Measurements from ENCODE around the gene ETV3.
"Not testable (repeated sequence)": the region's sequence is repeated elsewhere in the genome, so short reads cannot be mapped to it uniquely, and the experiment has no call there.

ETV3 gene

DNA sequence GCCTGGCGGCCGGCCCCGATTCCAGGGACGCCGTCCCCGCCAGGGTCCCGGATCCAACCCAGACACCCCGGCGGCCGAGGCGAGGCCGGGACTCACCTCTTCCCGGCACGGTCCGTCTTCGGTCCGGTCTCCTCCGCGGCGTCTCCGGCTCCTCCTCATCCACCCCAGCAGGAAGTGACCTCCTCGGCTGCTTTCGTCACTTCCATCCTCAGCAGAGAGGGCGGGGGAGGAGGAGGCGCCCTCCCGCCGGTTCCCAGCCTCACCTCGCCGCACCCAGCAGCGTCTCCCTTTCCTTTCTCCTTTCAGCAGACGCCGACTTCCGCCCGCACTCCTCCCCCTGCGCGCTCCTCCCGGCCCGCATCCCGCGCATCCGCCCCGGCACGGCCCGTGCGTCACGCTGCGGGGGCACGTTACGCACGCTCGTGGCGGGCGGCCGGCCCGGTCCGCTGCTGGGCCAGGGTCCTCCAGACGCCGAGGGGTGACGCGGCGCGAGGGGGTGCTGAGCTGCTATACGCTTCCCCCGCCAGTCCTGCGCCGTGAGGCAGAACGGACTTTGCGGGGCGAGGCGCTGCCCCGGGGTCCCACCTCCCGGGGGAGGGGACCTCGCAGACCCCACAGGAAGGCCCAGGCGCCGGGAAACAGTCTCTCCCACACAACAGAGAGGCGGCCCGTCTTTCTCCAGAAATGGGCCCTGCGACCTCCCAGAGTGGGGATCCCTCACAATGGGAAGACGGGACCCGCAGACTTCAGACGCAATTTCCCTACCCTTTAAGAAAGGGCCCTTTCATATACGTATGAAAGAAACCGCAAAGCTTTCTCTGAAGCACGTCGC is at the start of gene ETV3:
Gene ETV3, minus strand, starts transcription at position 176 of the 832 bp plus-strand sequence. CDS start 2,043 bp downstream, outside the sequence.
- peak; percentile 91 for DNase-seq

DNA sequence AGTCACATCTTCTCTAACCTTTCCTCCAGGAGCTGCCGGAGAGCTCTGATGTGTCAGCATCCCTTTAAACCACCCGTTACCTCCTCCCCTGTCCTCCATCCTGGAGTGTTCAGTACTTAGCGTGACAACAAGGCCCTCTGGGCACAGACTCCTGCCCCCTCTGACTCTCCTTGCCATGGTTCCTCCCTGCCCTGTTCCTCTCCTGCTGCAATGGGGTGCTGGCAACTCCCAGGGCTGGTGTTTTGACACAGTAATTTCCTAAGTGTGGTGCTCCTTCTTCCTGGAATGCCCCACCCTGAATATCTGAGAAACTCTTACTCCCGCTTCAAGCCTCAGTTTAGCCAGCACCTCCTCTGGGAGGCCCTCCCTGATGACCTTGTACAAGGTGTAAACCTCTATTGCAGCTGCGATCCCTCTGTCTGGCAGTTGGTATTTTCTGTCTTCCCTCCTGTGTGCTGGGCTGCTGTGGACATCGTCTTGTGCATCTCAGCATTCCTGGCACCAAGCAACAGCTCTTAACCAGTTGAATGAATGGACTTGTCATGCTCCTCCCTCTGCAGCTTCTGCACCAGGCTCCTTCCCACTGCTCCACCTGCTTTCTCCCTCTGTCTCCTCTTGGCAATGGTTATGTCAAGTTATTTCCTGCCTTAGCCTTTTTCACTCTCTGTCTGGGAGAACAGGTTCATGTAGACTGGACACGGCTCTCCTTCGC is 48.2 kb upstream of the ETV3 start:
- no peak for DNase-seq

DNA sequence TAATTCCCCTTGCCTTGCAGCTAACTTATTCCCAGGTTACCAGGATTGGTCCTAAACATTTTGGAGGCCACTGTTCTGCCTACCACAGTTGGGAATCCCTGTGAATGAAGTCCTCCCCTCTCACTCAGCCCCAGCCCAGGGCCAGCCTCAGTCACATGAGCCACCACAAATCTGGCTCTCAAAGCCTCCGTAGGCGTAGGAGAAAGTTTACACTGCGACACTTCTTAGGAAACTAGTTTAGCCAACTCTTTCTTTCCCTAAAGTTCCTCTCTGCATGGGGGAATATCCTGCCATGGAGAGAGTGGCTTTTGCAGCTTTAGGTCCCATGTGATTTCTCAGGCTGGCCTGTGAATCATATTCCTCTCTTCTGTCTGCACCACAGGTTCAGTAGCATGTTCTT is 45.7 kb upstream of the ETV3 start:
- no peak for DNase-seq

DNA sequence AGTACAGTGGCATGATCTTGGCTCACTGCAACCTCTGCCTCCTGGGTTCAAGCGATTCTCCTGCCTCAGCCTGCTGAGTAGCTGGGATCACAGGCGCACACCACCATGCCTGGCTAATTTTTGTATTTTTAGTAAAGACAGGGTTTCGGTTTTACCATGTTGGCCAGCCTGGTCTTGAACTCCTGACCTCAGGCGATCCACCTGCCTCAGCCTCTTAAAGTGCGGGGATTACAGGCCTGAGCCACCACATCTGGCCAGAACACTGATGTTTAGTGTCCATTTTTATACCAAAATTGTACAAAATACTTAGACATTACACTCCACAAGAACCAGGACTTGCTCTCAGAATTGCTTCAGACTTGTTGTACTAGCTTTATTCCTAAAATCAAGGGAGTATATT is 44.2 kb upstream of the ETV3 start:
- not testable (repeated sequence) for DNase-seq

DNA sequence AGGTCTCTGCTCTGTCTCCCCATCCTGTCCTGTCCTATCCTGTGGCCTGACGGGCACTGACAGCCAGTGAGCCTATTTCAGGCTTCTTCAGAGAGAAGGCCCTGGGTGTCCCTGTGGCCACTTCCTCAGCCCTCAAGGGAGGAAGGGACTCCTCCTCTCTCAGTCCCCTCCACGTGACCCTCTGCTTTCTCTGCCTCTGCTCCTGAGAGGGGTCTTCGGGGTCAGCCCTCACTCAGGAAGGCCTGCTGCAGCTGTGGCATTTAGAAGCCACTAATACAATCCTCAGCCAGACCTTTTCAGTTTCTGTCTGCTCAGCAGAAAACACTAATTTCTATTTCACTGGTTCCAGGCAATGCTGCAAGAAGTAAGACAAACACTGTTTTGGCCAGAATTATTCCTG is 43.6 kb upstream of the ETV3 start:
- DNase-seq = no peak

DNA sequence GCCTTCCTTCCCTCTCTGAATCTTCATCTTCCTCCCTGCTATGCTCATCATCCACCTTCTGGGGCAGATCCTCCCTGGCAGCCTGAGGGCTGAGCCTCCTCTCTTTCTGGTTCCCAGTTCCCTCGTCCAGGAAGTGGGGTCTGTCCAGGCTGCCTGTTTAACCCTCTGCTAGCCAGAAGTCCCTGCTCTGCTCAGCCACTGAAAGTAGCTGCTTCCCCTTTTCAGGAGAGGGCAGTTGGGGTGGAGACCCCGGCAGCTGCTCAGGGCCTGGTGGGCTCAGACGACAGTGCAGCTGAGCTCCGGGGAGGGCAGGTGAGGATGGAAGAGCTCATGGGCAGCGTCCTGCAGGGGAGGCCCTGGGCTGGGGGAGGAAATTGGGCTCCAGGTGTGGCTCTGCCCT is 43.1 kb upstream of the ETV3 start:
- DNase-seq = no peak

DNA sequence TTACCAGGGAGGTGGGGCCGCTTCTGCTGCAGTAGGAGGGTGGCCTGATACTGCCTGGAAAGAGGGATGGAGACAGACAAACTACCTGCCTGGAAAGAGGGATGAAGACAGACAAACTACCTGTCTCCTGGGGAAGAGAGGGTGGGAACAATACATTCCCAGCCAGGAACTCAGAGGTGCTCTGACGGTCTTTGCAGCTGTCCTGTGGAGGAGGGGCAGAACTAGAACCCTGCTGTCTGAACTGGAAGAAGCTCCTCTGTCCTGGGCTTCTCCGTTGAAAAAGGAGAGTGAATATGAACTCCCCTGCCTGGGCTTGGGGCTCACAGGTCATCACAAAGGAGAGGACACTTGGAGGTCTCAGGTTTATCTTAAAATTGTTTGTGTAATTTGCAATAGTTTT is 40.3 kb upstream of the ETV3 start:
- DNase-seq = no peak

DNA sequence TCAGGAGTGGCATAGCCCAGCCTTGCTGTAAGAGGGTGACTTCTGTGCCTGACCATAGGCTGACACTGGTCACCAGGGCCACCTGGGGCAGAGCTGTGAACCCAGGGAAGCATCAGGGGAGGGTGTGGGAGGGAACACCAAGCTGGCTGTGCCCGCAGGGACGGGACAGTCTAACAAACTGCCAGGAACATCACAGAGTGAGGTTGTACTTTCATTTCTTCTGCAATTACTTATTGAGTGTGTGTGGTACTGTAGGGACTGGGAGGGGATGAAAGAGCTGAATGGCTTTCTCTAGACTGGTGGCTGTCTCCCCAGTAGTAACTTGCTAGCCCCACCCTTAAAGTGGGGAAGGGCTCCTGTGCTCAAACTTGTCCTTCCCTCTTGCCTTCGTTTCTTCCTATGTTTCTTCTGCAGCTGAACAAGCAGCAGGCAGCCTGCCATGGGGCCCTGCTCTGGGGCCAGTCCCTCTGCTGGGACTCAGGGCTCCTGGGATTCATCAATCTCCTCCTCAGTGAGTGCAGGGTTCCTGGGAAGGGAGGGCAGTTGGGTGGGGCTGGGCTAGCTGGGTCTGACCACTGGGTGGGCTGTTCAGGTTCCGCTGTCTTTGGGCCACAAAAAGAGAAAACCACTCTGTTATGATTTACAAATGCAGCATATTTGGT is 39.7 kb upstream of the ETV3 start:
- DNase-seq = no peak

DNA sequence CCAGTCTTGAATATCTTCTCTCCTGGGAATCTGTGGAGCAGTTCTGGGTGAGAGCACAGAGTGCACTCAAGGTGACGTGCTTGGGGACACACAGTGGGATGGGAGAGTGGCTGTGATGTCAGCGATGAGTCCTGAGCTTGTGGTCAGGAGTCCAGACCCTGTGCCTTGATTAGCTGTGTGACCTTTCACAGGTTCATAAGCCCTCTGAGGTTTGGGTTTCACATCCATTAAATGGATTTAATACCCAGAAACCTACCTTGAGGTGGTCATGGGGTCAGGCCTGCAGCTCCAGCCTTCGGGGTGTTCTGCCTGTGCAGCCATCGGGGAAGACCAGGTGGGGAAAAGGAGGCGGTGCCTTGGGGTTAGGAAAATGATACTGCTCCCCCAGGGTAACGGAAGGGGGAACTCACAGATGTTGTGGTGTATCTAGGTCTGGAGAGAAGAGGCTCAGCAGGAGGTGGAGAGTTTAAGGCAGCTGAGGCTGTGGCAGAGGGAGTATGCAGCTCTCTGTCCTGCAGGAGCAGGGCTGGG is 38.5 kb upstream of the ETV3 start:
- no peak for DNase-seq

DNA sequence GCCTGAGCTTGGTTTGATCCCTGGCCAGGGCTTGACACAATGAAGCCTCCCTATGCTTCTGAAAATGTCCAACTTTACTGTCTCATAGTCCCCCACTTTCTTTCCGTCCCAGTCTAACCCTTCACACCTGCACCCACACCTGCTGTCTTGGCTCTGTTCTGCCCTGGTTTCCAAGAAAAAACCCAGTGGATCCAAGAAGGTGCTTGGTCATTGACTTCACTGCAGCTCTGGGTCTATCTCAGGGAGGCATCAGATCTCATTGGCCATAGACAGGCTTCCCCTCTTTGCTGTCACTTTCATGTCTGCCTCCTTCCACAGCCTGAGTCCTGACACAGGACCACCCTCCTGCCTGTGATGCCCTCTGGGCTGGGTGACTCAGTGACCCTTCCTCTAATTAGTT is 37.8 kb upstream of the ETV3 start:
- DNase-seq = no peak

DNA sequence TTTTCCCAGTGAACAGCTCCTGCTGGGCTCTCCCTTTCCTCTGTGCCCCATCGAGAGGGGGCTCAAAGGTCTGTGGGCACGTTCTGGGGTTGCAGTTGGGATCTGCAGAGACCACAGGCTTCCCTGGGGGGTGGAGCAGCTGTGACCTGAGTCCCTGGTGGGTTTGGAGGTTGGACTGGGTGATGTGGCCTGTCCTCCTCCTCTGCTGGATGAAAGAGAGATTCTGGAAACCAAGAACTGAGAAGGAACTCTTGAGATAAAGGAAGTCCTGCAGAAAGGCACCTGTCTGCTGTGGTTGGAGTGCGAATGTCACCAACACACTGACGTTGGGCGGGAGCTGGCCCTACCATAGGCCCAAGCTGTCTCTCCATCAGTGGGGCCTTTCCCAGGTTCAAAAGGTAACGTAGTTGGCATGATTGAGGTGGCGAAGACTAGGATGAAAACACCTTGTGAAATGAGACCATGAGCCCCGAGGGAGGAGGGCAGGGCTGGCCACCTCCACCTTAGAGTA is 35.8 kb upstream of the ETV3 start:
- no peak for DNase-seq

DNA sequence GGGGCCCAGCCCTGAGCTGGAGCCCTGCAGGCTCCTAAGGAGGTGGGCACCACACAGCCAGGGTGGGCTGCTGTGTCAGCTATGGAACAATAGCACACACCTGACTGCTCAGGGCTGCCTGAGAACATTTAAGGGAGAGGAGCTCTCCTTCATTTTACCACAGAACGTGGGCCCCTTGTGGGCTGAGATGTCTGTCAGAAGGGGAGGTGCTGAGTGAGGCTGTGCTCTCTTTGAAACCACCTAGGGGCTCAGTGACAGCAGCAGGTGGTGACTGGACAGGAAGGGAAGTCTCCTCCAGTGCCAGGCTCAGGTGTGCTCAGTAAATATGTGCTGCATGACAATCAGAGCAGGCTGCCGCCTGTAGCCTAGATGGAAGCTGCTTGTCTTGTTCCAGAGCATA is 35.0 kb upstream of the ETV3 start:
- not testable (repeated sequence) for DNase-seq

DNA sequence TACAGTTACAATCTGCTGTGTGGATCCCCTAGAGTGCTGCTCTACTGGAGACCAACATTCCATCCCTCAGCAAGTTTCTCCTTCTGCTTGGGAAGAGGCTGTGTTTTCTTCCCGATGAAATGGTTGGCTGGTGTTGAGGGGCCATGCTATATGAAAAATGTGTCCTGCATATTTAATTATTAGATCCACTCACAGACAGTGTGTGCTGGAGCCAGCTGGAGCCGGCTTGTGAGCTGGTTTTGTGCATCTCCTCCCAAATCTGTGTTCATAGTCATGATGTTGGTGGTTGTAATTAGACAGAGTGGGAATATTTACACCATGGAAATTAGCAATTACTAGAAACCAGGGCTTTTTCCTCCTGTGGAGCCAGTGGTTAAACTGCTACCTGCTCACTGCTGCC is 34.4 kb upstream of the ETV3 start:
- DNase-seq = not testable (repeated sequence)

DNA sequence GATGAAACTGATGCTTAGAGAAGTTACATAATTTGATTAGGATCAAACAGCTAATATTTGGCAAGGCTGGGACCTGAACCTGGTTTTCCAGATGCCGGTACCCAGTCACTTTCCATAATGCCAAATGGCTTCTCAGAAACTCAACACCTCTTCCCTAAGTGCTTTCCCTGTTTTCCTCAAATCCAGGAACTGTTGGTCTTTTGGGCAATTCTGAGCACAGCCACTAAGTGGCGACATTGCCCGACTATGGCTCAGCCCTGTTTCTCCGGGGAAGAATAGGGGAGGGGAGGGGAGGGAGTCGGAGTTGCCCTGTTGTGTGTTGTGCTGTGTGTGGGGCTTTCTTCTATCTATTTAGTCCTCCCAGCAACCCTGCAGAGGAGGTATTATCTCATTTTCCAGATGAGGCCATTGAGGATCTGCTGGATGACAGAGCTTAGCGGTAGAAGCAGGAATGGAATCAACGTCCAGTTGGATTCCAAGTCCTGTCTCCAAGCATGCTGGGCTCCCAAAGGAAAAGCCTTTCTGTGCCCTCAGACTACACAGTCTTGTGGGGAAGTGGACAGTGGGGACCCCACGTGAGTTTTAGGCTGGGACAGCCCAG is 33.8 kb upstream of the ETV3 start:
- not testable (repeated sequence) for DNase-seq

DNA sequence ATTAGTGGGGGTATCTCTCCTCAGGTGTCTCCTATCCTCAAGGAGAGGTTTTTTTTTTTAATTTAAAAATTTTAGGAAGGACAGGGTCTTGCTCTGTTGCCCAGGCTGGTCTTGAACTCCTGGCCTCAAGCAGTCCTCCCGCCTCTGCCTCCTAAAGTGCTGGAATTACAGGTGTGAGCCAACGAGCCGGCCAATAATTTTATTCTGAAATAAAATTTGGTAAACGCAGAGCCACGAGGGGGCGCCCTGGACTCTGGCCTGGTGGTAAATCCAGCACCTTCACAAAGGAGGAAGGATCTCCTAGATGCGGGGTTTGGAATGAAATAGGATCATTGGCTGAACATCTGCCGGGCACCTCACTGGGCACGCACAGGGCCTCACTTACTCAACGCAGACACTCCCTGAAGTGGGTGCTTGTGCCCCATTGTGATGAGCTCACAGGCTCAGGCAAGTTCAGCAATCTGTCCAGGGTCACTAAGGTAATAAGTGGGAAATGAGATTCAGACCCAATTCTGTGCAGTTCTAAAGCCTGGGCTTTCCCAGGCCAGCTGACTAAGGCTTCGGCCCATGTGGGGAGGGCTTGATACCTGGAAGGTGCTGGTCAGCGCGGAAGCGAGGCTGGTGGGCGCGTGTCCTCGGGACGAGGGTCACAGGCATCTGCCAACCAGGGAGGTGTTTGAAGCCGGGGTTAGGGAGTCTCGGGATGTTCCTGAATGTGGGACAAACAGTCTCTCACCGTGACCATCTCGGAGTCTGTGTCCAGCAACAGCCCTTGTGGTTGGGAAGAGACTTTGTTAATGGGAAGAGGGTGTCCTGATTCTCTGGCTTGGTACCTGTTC is 32.7 kb upstream of the ETV3 start:
- peak; percentile 20 for DNase-seq

DNA sequence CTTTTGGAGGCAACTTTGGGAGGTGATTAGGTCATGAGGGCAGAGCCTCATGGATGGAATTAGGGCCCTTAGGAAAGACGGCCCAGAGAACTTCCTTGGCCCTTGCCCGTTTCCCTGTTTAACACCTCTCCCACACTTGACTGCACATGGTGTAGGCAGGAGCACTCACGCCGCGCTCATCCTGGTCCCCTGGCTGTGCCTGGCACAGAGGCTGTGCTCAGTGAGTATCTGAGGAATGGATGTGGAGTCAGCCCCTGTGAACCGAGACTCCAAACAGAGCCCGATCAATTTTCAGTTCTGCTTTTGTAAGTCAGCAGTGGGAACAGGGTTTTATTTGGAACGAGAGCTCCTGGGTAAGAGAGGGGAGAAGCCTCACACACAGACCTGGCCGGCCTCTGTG is 29.8 kb upstream of the ETV3 start:
- no peak for DNase-seq

DNA sequence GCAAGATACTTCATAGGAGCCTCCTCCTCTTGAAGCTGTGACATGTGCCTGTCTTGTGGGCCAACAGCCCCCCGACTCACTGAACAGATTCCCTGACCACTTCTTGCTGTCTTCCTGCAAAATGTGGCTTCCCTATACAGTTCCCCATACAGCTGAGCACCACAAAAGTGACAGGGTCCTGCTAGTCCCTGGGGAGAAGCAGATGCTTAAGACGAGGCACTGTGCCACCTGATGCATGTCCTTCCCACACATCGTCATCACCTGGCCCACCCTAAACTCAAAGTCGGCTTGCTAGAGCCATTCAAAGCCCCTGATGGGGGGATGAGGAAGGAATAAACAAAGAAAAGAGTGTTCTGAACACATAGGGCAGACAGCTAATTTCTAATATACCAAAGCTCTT is 29.2 kb upstream of the ETV3 start:
- no peak for DNase-seq

DNA sequence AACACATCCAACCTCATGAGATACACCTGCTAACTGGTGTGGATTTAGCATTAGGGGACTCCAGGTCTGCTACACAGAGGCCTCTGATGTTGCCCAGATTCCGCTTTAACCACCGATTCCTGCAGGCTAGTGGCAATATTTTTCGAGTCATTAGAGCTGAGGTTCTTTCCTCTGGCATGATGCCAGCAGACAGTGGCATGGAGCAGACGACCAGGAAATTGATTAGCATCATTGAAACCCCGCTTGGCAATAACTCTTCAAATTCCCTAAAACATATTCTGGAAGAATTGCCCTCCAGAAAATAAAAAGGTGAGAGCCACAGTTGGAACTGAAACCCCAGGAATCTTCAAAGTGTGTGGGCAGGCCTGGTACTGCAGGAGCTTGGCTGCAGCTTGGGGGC is 28.4 kb upstream of the ETV3 start:
- no peak for DNase-seq

DNA sequence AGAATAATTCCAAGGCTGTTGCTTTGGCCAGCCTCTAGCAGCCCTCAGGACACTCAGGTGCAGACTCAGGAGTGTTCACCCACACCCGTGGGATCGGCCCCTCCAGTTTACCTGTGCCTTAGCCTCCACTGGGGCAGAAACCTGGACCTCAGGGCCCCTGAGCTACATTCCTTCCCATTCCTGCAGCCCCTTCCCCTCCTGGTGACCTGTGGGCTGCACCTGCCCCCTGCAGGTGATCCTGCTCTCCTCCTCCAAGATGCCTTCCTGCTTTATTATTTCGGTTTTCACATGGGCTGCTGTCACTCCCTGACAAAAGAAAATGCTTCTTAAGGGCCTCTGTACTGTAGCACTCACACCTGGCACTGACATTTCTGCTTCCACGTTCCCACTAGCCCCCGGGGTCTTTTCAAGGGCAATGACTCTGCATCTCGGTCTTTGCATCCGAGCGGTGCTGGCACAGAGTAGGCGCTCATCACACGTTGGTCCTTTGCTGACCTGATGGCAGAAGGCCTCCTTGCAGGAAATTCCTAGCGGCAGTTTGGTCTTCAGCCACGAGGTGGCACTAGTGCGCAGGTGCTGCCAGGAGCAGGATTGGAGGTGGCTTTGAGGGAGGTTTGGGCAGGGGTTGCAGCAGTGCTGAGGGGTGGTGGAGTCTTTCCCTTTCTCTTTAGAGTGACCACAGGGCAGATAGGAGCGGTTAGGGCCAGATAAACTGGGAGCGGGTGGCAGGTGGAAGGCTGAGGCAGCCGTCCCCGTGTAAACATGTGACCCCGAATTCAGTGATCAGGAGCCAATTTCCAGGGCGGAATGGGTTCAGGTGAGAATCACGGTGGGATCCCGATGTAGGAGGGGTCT is 25.3 kb upstream of the ETV3 start:
- DNase-seq = peak; percentile 70

DNA sequence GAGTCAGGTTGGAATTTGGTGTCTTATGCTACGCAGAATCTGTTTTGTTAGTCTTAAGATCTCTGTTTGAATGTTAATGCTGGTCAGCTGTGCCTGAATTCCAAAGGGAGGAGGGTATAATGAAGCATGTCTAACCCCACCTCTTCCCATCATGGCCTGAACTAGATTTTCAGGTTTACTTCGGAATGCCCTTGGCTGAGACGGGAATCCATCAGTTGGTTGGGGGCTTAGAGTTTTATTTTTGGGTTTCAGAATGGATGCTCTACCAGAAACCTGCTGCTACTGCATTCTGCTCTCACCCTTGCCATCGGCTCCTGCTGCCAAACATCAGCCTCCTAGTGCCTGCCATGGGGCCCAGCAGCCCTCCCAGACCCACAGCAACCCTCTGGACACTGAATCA is 24.1 kb upstream of the ETV3 start:
- no peak for DNase-seq

DNA sequence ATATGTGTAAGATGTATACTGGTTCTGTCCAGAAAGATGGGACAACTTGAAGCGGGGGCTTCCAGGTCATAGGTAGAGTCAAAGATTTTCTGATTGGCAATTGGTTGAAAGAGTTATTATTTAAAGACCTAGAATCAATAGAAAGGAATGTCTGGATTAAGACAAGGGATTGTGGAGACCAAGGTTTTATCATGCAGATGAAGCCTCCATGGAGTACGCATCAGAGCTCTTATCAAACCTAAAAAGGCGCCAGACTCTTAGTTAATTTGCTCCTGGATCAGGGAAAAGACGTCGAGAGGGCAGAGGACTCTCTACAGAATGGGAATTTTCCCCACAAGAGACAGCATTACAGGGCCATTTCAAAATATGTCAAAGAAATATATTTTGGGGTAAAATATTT is 23.7 kb upstream of the ETV3 start:
- DNase-seq = no peak
